Fibroblast of lung (primary cell): ENCODE measurements around the gene RABL2A.
"Not testable (repeated sequence)": the region's sequence is repeated elsewhere in the genome, so short reads cannot be mapped to it uniquely, and the experiment has no call there.

Experiments used
- CTCF ChIP-seq, 2 donors: IDR thresholded peaks in 1 of 2; conservative IDR thresholded peaks in 1 of 2; 1 replicate in 1 of 2; 2 replicates in 1 of 2; pipeline ENCODE4 v1.5.1; 2011 to 2012; ENCODE audit warnings: low read length in 2 of 2, control low read depth in 1 of 2, inconsistent platforms in 1 of 2, low read depth in 1 of 2, mild to moderate bottlenecking in 1 of 2
- EZH2 ChIP-seq: IDR thresholded peaks from 2 replicates; pipeline ENCODE4 v1.5.1; 2012; ENCODE audit warnings: low read length, control low read depth, mild to moderate bottlenecking; ENCODE audit errors: missing control alignments

GRCh38 chr2:113664761-113665533 lies 37.9 kb downstream of the RABL2A start:
- not testable (repeated sequence) for TF ChIP-seq CTCF (conservative IDR thresholded peaks at IDR 0.05 in 1 of 2, IDR thresholded peaks at IDR 0.05 in 1 of 2; ENCODE audit: low read depth in 1 of 2, low read length in 2 of 2); EZH2
